ENCODE measurements around the gene PIF1. TPM values are rescaled to one million over a fixed set of nuclear protein-coding genes. Genes with fewer than 3 reads are reported as not detected.

The PIF1 gene
- total and polyA plus RNA-seq, 2 of the 4 experiments (the other 2 are of a cell fraction), result 3.9 to 19.9 TPM

- Histone ChIP-seq H4K8ac (ENCODE audit: low read depth in 2 of 2, low read length in 2 of 2) (peak overlapping the region; percentile 67 to 93; a peak in 3 of 4 replicates), H3K4ac (ENCODE audit: low read depth, low read length) (peak overlapping the region; percentile 99), H2BK120ac (ENCODE audit: low read depth, low read length) (peak overlapping the region; percentile 98), H3K56ac (ENCODE audit: extremely low read depth, insufficient read depth, low read length) (peak overlapping the region; percentile 77), H3K9ac (ENCODE audit: low read depth, low read length) (peak overlapping the region; percentile 75), H2AFZ (replicated peaks; ENCODE audit: low read length, poor library complexity) (peak overlapping the region; percentile 11), H3K79me1 (ENCODE audit: low read depth in 1 of 2, low read length in 2 of 2) (peaks cover 38 to 81% of the 10 kb centered on the region in 2 experiments), H3K27ac (ENCODE audit: insufficient read depth, low read length) (peak overlapping the region; percentile 92), H4K5ac (ENCODE audit: low read depth, low read length) (peak overlapping the region; percentile 75), H2BK15ac (ENCODE audit: low read depth, low read length) (peak overlapping the region; percentile 96; the same call in 2 of the 3 replicates), H3K27me3 (ENCODE audit: control insufficient read depth, insufficient read depth, low read length) (no peaks in the 10 kb centered on the region), H2BK20ac (ENCODE audit: low read depth, low read length) (peak overlapping the region; percentile 97), H2BK5ac (ENCODE audit: low read depth, low read length, poor library complexity, severe bottlenecking) (peak overlapping the region; percentile 92), H3K4me1 (ENCODE audit: control insufficient read depth, insufficient read depth, low read length) (peaks cover 61% of the 10 kb centered on the region), H3K18ac (ENCODE audit: low read depth, low read length) (peak overlapping the region; percentile 75), H4K91ac (ENCODE audit: insufficient read depth, low read depth, low read length) (peak overlapping the region; percentile 99), H3K4me2 (ENCODE audit: low read depth, low read length) (peak overlapping the region; percentile 8), H3K23ac (ENCODE audit: low read depth, low read length) (peak overlapping the region; percentile 35), H2AK5ac (ENCODE audit: low read depth, low read length) (peak overlapping the region; percentile 96), H3K9me3 (ENCODE audit: control insufficient read depth, insufficient read depth, low read length) (no peaks in the 10 kb centered on the region), H3K14ac (replicated peaks; ENCODE audit: low read depth, low read length) (peak overlapping the region; percentile 94), H3K36me3 (ENCODE audit: control insufficient read depth, insufficient read depth, low read length) (peaks cover 63% of the 10 kb centered on the region), H4K20me1 (ENCODE audit: insufficient read depth, low read length) (peaks cover 42% of the 10 kb centered on the region), H2AK9ac (replicated peaks; ENCODE audit: low read depth, low read length, poor library complexity) (peak overlapping the region; percentile 96), H3K9me1 (ENCODE audit: insufficient read depth, low read length) (peaks cover 54% of the 10 kb centered on the region), H3K4me3 (ENCODE audit: insufficient read depth, low read depth, low read length) (no peak overlapping the region)
- WGBS, 2 experiments (ENCODE audit: extremely low coverage in 2 of 2, insufficient read length in 1 of 2), result 60% methylated on average over 2 of the region's 6 CpGs; no CpG with 5 or more reads in 1 of the 2 experiments
- in situ Hi-C loops (cut with MboI; ENCODE audit: low sequenced_read_pairs) (no loop called here), dilution Hi-C loops (cut with HindIII; ENCODE audit: low sequenced_read_pairs, unreplicated experiment) (no loop called here), intact Hi-C loops (cut with micrococcal nuclease) (no loop called here)
- ChIA-PET CTCF (interaction anchor here (1.0 to 1.2 kb wide), 2 partner anchors 13 to 16 kb away, joined by 3 read pairs; no protein-coding TSS in a partner anchor), POLR2A (ENCODE audit: unreplicated experiment) (interaction anchor here (0.7 kb wide), 1 partner anchor 23 kb away, joined by 6 read pairs; no protein-coding TSS in a partner anchor)
- ATAC-seq (ENCODE audit: low read depth) (peak; percentile 79), DNase-seq (peak; percentile 93)
- TF ChIP-seq RAD21 (IDR thresholded peaks at IDR 0.05; ENCODE audit: low read length) (peak; percentile 15; the same call in 1 of the 2 replicates), RFX5 (IDR thresholded peaks at IDR 0.05; ENCODE audit: low read depth, low read length) (no peak), ELK1 (IDR thresholded peaks at IDR 0.05; ENCODE audit: borderline replicate concordance, low read depth, low read length) (no peak), CHD1 (IDR thresholded peaks at IDR 0.05; ENCODE audit: low read depth, low read length) (no peak), MAFK (IDR thresholded peaks at IDR 0.05; ENCODE audit: low read depth, low read length) (0 out of 2 replicates have a peak, but pooled peaks have one; percentile 1), MAZ (IDR thresholded peaks at IDR 0.05; ENCODE audit: borderline replicate concordance, low read depth, low read length) (peak; percentile 56; the same call in 1 of the 2 replicates), RCOR1 (IDR thresholded peaks at IDR 0.05; ENCODE audit: insufficient replicate concordance, low read length) (no peak), USF2 (IDR thresholded peaks at IDR 0.05; ENCODE audit: low read depth, low read length) (no peak), BHLHE40 (IDR thresholded peaks at IDR 0.05; ENCODE audit: low read depth, low read length) (no peak), CEBPB (IDR thresholded peaks at IDR 0.05; ENCODE audit: low read depth, low read length) (peak; percentile 47), POLR2A (IDR thresholded peaks at IDR 0.05; ENCODE audit: low read depth, low read length) (no peak), SMC3 (IDR thresholded peaks at IDR 0.05; ENCODE audit: low read depth, low read length) (no peak), MXI1 (IDR thresholded peaks at IDR 0.05; ENCODE audit: borderline replicate concordance, low read depth, low read length) (0 out of 2 replicates have a peak, but pooled peaks have one; percentile 40), NFE2L2 (IDR thresholded peaks at IDR 0.05; ENCODE audit: low read depth, low read length) (peak; percentile 74; the same call in 1 of the 2 replicates), FOS (IDR thresholded peaks at IDR 0.05; ENCODE audit: low read depth, low read length) (peak; percentile 23; the same call in 1 of the 2 replicates), CTCF (conservative IDR thresholded peaks at IDR 0.05; ENCODE audit: low read depth, low read length) (no peak)
- BruUV-seq (replicated peaks), result no TSS peak
Measured at GRCh38 chr15:64851503-64851840, 26.0 kb upstream of the PIF1 start.

Data from IMR-90 (cell line).